HG02885 (cell line): ENCODE measurements around the gene ANKRD35.
"Not testable (repeated sequence)": the region's sequence is repeated elsewhere in the genome, so short reads cannot be mapped to it uniquely, and the experiment has no call there.

Experiments used
- ATAC-seq: cut with Tn5 transposase; IDR thresholded peaks from one replicate; pipeline ENCODE4 v1.9.1; 2021; ENCODE audit warnings: mild to moderate bottlenecking; ENCODE audit not compliant: unreplicated experiment, poor library complexity

Gene ANKRD35

GRCh38 chr1:145885738-145886287 is at the start of gene ANKRD35:
Gene ANKRD35 (minus strand): TSS chr1:145885866. CDS start chr1:145885758, 108 bp downstream.
- peak; percentile 99 for ATAC-seq

DNA sequence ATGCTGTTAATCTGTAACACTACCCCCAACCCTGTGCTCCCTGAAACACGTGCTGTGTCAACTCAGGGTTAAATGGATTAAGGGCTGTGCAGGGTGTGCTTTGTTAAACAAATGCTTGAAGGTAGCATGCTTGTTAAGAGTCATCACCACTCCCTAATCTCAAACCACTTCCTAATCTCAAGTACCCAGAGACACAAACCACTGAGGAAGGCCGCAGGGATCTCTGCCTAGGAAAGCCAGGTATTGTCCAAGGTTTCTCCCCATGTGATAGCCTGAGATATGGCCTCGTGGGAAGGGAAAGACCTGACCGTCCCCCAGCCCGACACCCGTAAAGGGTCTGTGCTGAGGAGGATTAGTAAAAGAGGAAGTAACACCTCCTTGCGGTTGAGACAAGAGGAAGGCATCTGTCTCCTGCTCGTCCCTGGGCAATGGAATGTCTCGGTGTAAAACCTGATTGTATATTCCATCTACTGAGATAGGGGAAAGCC is 46.9 kb upstream of the ANKRD35 start:
- ATAC-seq: not testable (repeated sequence)

GRCh38 chr1:145927916-145928643 is 42.4 kb upstream of the ANKRD35 start:
- ATAC-seq: no peak

DNA sequence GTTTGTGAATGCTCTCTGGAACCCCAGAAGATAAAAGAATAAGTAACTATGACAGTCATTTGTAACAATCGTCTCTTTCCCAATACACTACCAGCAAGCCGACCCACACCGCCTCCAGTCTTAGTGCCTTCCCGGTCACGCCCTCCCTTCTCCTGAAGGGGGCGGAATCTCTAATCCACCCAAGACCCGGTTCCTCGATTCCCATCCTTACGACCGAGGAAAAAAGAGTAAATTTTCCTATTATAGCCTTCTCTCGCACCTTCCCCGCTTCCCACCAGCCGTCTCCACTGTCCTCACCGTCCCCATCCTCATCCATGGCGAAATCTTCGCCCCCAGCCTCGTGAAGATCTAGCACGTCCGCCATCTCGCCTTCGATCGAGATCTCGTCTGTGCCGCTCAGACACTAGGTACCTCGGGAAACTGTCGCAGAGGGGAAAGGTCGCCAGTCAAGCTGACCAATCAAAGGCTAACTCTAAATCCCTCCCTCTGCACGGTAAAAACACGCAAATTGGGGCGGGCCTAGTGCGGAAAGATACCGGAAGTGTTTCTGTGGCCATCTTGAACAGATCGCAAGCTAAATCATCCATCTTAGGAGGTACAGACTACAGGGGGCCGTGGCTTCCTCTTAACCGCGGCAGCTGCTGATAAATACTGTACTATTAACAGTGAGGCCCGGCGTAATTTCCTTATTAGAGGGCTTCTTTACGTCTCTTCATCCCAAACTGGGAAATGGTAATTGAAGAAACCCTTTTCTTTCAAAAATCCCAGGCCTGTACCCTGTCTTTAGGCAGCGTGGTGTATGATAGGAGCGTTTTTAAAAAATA is 41.6 kb upstream of the ANKRD35 start, which contains the start of gene RBM8A:
TSS of gene RBM8A (minus strand) at position 422 of the 824 bp plus-strand sequence. CDS start at position 364, 58 bp downstream.
- ATAC-seq: peak; percentile 97

- ATAC-seq: no peak
These were observed 41.0 kb upstream of the ANKRD35 start for GRCh38 chr1:145926686-145927062.

DNA sequence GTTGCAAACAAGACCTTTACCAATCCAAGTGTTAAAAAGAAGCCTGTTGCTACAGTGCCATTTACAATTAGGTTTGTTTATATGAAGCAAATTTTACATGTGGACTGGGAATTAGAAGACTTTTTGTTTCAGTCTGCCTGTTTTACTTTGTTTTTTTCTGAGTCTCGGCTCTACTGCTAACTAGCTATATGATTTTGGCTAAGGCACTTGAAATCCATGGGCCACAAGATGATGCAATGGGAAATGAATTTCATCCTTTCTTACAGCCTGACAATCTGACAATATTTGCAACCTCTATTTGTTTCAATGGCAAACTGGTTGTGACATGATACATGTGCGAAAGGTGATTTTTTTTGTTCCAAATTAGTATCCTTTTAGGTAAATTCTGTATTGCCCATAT is 36.6 kb upstream of the ANKRD35 start:
- ATAC-seq: no peak

GRCh38 chr1:145920297-145920696 is 34.6 kb upstream of the ANKRD35 start:
- ATAC-seq: not testable (repeated sequence)

DNA sequence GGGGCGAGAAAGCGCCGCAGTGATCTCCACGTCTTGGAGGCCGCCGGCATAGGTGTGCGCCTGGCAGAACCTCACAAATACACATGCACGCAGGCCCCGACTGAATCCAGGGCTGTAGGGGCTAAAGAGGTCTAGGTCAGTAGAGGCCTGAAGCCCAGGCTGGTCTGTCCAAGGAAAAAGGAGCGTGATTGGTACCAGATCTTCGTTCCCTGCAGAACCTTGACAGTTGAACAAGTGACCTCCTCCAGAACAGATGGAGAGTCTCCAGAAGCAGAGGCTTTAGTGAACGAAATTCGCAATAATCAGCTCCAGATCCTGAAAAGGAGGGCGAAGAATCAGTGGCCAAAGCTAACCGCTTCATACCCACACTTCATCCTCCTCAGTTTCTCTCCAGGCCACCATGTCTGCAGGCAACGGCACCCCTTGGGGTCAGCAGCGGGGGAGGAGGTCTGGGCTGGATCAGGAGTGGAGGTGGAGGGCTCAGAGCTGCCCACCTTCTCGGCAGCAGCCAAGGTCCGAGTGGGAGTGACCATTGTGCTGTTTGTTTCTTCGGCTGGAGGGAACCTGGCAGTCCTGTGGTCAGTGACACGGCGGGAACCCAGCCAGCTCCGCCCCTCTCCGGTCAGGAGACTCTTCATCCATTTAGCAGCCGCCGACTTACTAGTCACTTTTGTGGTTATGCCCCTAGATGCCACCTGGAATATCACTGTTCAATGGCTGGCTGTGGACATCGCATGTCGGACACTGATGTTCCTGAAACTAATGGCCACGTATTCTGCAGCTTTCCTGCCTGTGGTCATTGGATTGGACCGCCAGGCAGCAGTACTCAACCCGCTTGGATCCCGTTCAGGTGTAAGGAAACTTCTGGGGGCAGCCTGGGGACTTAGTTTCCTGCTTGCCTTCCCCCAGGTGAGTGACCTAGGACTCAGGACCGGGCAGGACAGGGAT is 33.6 kb upstream of the ANKRD35 start:
- ATAC-seq: peak; percentile 88

GRCh38 chr1:145918144-145918991 is 32.7 kb upstream of the ANKRD35 start, which contains the start of gene PEX11B:
Gene PEX11B (minus strand): TSS chr1:145918717. CDS start chr1:145918688, 29 bp downstream.
- peak; percentile 82 for ATAC-seq

- ATAC-seq: no peak
These were observed 31.9 kb upstream of the ANKRD35 start for GRCh38 chr1:145917595-145917994.

DNA sequence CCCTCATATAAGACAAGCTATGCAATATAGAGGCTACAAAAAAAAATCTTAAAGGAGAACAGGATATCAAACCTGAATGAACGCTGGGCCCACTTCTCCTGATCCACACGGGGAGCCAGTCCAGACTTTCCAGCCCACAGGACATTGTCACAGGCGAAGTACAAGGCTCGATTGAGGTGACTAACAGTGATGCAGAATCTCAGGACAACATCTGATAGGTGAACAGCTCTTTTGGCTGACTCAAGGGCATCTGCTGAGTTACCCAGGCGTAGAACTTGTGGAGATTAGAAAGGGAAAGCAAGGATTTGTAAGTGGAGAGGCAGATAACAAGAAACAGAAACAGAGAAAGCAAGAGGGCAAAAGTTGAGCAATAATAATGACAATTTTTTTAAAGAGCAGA is 31.1 kb upstream of the ANKRD35 start:
- no peak for ATAC-seq

DNA sequence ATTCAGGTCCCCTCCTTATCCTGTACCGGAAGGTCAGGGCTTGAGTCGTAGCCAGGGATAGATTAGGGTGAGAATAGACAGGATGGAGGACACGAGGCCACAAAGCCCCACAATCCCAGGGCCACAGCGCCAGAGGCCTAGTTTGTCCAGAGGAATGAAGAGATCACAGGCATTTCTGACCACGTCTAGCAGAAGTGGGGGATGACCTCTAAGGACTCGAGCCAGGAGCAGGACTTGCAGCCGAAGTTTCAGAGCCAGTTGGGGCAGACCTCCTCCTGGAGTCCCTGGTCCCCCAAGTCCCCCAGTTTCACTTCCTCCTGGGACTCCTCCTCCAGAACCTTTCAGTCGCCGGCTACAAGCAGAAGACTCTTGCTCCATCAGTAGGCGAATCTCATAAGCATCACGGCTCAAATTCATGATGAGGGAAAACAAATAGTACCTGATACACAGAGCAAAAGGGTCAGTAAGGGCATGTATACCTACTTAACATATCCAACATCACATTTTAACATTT is 26.5 kb upstream of the ANKRD35 start:
- ATAC-seq: no peak

DNA sequence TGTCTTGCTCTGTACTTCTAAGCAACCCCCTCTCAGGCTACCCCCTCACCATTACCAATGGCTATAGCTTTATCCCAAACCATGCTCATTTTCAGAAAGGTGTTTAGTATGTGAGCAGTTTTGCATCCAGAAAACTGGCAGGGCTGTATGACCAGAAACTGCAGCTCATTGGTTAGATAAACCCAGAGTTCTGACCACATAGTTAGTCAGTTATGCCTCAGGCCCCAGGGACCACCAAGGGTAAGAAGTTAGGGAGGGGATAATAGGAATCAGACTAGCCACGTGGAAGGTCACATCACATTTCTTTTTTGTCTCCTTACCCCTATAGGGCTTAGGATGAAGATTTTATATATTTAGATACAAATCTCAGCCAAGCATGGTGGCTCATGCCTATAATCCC is 23.0 kb upstream of the ANKRD35 start:
- ATAC-seq: no peak

DNA sequence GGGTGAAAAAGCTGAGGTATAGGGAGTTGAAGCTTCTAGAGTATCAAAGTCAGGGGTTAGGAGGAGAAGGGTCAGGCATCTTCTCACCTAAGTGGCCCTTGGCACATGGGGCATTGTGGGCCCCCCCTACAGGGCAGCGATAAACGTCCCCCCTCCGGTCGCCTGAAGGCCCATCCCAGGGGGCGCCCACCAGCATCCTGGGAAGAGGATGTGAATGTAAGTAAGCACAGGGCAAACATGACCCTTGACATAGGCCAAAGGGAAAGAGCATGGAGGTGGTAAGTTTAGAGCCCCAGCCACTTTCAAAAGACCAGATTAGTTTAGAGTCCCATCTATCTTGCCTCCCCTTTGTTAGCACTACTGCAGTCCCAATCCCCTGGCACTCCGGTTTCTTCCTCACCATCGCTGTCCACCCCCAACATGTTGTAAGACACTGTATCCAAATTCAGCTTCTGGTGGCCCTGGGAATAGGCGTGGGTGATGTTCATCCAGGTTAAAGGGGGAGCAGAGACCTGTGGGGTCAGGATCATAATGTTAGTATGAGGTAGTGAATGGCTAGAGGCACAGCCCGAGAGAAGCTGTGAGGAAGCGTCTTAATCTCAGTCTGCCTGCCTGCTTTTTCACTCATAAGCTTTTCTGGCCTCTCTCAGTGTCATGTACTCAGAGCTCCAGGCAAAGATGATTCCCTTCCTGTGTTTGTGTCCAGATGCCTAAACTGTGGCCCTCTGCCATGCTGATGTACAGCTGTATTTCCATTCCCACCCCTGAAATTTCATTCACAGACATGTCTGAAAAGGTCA is 21.5 kb upstream of the ANKRD35 start:
- ATAC-seq: no peak

DNA sequence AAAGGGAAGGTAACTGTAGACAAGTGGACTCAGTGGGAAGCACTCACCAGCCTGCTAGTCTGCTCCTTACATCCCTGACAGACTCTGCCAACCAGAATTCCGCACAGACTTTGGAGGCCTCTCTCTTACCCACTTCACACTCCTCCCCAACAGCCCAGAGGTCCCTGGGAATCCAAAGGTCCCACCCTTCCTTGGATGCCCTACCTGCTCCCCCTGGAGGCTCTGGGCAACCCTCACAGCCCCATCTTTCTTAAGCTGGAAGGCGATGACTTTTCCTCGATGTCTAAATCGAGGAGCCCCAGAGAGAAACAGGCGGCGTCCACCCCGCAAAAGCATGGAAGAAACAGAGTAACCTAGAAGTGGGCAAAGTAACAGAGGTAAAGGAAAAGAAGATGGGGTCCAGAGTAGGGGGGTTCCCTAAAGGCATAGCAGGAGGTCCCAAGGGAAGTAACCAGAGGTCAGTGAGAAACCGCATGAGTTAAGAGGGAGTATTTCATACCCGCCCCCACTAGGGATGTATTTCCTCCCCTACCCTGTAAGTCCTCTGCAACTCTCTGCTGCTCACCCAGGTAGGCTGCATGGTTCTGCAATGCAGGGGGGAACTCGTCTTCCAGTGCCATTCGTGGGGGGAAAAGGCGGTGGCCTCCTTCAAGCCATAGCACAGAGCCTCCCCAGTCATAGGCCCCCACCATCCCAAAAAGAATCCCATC is 15.8 kb upstream of the ANKRD35 start:
- ATAC-seq: no peak

DNA sequence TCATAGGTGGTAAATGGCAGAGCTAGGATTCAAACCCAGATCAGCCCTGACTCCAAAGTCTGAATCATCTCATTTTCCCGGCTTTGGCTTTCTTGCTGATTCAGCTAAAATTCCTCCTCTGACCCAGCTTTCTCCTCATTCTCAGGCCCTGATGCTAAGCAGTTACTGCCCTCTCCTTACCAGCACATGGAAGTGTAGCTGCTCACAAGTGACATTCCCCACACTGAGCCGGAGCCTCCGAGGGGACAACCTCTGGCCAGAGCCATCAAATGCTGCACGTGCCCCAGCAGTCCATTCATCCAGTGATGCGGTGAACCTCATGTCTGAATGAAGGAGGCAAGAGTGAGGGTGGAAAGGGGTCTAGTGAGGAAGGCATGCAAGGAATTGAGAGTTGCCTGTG is 13.1 kb upstream of the ANKRD35 start:
- no peak for ATAC-seq

DNA sequence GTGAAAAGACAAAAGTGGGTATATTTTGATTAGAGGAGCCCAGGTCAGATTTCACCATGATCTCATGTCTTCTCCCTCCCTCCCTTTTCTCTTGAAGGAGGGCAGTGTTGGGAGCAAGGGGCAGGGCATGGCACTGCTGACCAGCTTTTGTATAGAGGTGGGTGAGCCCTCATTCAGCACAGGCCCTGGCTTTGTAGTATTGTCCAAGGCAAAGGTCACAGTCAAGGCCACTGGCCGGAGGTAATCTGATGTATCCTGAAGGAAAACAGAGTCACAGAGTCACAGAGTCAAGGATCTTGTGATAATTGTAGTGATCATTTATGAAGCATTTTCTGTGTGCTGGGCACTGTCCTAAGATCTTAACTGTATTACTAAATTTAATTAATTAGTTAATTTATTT is 12.3 kb upstream of the ANKRD35 start:
- no peak for ATAC-seq
